HG03565 (cell line): ENCODE data around the gene TMC1.

Experiments
- ATAC-seq: cut with Tn5 transposase; IDR thresholded peaks from one replicate; pipeline ENCODE4 v1.9.1; 2021; ENCODE audit warnings: mild to moderate bottlenecking, moderate library complexity; ENCODE audit not compliant: unreplicated experiment

Gene TMC1

DNA sequence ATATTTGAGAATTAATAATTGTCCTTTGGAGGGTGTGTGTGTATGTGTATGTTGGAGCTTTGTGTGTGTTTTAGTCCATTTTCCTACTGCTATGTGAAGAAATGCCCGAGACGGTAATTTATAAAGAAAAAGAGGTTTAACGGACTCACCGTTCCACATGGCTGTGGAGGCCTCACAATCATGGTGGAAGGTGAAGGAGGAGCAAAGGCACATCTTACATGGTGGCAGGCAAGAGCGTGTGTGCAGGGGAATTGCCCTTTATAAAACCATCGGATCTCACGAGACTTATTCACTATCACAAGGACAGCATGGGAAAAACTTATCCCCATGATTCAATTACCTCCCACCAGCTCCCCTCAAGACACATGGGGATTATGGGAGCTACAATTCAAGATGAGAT lies 44.1 kb downstream of the TMC1 start:
- ATAC-seq = no peak

DNA sequence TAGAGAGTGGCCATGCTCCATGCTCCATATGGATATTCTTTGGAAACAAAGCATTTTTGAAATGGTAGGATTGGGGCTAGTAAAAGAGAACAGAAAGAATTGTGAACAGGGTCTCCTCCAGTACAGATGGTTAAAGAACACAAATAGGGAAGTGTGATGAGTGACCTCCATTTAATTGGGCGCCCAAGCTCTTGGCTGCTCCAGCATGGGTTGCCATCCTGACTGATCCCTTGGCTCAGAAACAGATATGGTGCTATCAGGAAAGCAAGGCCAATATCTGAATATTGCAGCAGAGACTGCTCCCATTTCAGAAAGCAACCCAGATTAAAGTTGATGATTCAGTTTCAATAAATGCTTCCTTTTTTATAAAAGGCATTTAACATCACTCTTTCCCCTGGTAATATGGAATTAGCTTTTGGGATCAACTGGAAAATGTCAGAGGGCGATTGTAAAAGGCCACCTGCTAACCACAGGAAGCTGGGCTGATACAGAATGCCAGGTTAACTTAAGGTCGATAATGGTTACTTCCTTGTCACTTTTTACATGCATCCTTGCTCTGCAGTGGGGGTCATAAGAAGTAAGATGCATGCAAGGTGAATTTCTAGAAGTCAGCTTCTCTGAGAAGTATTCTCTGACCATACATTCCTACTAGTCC lies 52.9 kb downstream of the TMC1 start:
- ATAC-seq = no peak

DNA sequence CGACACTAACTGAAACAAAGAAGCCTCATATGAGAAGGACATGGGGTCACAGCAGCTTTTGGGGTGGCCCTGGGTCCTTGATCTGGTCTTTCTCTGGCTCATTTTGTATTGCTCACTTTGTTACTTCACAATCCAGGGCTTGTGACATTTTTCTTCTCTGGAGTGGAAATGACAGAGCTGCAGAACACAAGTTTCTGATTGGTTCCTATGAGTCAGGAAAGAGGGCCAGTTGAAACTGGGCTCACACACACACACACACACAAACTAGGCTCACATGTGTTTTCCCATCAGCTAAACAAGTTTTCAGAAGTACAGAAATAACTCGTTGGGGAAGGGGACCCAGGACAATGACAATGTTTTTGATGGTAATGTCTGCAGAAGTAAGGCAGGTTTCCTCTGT lies 54.3 kb downstream of the TMC1 start:
- ATAC-seq = no peak

DNA sequence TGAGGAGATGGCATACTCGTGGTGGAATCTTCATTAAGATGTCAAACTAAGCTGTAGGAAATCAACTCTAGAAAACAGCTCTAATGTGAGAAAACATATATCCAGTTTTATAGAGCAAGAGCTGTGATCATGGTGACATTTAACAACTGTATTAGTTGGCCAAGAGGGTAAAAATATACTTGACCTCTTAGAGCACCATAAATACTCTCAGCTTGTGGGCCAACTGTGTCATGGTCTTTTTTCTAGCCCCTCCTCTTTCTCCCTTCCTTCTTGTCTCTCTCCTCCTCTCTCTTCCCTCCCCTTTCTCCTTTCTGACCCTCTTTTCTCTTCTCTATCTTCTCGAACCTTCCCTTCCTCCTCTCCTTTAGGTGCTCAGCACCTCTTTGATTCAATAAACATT lies 54.7 kb downstream of the TMC1 start:
- no peak for ATAC-seq

- ATAC-seq = no peak
Measured at GRCh38 chr9:72577212-72577753, 55.9 kb downstream of the TMC1 start.

DNA sequence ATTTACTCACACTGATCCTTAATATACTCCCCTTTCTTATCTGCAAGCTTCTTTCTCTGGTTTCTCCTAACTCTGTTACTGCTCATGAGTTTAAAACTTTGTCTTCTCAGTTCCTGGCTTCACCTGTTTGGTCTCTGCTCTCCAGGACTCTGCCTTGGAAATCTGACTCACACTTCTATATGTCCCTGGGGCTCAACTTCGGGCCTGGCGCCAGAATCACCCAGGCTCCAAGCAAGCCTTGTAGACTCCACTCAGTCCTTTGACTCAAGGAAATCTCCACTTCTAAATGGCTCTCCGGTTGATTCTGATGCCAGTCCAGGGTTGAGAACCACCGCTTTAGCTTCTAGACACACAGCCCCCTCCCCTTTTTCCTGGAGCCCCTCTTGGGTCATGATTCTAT lies 57.8 kb downstream of the TMC1 start:
- ATAC-seq = no peak

- ATAC-seq = no peak
Measured at GRCh38 chr9:72579880-72580550, 58.6 kb downstream of the TMC1 start.

DNA sequence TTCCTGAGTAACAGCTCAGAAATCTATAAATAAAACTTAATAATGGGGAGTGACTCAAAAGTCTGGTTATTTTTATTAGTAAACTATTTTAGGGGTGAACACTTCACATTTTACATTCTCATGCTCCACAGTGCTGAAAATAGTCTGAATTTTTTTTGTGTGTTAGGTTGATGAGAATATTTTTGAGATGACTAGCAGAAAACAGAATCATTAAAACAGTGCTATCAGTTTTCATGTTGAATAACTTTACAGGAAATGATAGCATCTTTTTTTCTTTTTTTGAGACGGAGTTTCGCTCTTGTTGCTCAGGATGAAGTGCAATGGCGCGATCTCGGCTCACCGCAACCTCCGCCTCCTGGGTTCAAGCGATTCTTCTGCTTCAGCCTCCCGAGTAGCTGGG lies 60.3 kb downstream of the TMC1 start:
- no peak for ATAC-seq

- no peak for ATAC-seq
Measured at GRCh38 chr9:72583370-72583769, 62.0 kb downstream of the TMC1 start.

GRCh38 chr9:72586388-72587130 lies 65.2 kb downstream of the TMC1 start:
- ATAC-seq = peak; percentile 79

DNA sequence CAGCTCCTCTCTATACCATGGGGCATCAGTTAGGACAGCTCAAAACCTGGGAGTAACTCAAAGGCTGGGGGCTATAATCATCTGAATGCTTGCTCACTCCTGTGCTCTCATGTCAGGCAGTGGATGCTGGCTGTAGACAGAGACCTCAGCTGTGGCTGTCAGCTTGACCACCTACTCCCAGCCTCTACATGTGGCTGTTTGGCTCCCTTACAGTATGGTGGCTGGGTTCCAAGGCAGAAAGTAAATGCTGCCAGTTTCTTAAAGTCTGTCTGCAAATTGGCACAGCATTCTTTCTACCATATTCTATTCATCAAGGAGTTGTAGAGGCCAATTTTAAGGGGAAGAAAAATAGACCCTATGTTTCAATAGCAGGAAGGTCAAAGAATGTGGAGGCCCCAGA lies 66.9 kb downstream of the TMC1 start:
- no peak for ATAC-seq

- ATAC-seq = no peak
Measured at GRCh38 chr9:72589667-72590521, 68.5 kb downstream of the TMC1 start.

DNA sequence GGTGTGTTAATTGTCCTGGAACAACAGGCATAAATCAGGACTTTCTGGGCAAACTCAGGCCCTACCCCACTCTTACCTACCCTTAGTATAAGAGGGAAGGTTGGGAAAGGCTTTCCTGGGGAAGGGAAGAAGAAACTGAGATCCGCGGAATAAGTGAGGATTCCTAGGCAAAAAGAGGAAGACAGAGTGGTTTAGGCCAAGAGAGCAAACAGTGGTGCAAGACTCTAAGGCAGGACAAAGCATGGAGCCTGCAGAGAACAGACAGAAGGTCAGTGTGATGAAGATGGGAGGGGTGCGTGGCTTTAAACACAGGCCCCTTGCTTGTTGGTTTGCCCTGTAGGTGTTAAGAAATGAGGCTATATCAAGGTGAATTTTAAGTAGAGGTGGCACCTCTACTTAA lies 69.4 kb downstream of the TMC1 start:
- no peak for ATAC-seq

- peak; percentile 81 for ATAC-seq
Measured at GRCh38 chr9:72592502-72593403, 71.3 kb downstream of the TMC1 start.

- no peak for ATAC-seq
Measured at GRCh38 chr9:72596451-72597180, 75.2 kb downstream of the TMC1 start.

GRCh38 chr9:72597181-72597517 lies 75.7 kb downstream of the TMC1 start:
- no peak for ATAC-seq

DNA sequence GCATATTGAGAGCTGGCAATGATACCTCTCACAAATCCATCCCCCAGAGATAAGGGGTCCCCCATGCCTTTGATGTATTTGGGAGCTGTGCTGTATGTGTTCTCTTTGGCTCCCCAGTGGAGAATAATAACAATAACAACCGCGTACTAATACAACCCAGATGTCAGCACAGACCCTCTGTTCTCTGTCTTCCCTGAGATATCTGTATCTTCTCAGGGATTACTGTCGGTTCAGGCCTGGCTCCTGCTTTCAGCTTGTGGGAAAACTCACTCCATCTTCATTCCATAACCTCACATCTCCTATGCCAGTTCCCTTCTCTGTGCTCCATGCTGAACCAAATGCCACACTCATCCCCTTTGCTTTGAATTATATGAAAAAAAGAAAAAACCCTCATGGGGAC lies 76.2 kb downstream of the TMC1 start:
- ATAC-seq = no peak

GRCh38 chr9:72598639-72599038 lies 77.2 kb downstream of the TMC1 start:
- ATAC-seq = no peak

GRCh38 chr9:72599874-72600534 lies 78.6 kb downstream of the TMC1 start:
- no peak for ATAC-seq
